K562 (cell line): ENCODE results near the gene NDUFA13. TPM values are rescaled to one million over a fixed set of nuclear protein-coding genes. Genes with fewer than 3 reads are reported as not detected.
A peak's percentile ranks its signal among the peaks of the same experiment; 100 is the strongest.

Experiments
- BDP1 ChIP-seq: IDR thresholded peaks from 3 replicates; pipeline ENCODE4 v1.6.1; 2011; ENCODE audit not compliant: insufficient read length, insufficient read depth
- CREBBP ChIP-seq: IDR thresholded peaks from one replicate; pipeline ENCODE4 v1.6.1; 2012; ENCODE audit warnings: low read depth, mild to moderate bottlenecking, control low read depth, inconsistent platforms, low read length
- EHMT2 ChIP-seq: fragments of 450-650 bp; IDR thresholded peaks from 2 replicates; pipeline ENCODE4 v1.6.1; 2018; ENCODE audit warnings: antibody characterized with exemption
- GABPA ChIP-seq: fragments of 200-800 bp; sonication (Bioruptor generic); conservative IDR thresholded peaks from 2 replicates; pipeline ENCODE4 v1.6.1; 2016; ENCODE audit warnings: low read depth, missing genetic modification characterization, missing compliant biosample characterization
- IFI16 ChIP-seq: fragments of 250-450 bp; sonication (Bioruptor Pico); IDR thresholded peaks from 2 replicates; pipeline ENCODE4 v2.1.2; 2022; ENCODE audit warnings: mild to moderate bottlenecking, inconsistent platforms
- KAT8 ChIP-seq: fragments of 450-650 bp; IDR thresholded peaks from 2 replicates; pipeline ENCODE4 v1.6.1; 2016; ENCODE audit warnings: low read depth, mild to moderate bottlenecking
- NFIC ChIP-seq: fragments of 450-650 bp; IDR thresholded peaks from 2 replicates; pipeline ENCODE4 v1.6.1; 2017; ENCODE audit warnings: mild to moderate bottlenecking, inconsistent platforms
- RBM25 ChIP-seq: fragments of 200-400 bp; formaldehyde crosslinking; IDR thresholded peaks from 2 replicates; pipeline ENCODE4 v1.6.1; 2018; ENCODE audit warnings: low read length, low read depth, moderate library complexity; ENCODE audit not compliant: severe bottlenecking
- RCOR1 ChIP-seq, 2 experiments: IDR thresholded peaks; 2 replicates each; pipeline ENCODE4 v1.6.1; 2012; ENCODE audit warnings: low read depth in 2 of 2, low read length in 2 of 2, borderline replicate concordance in 1 of 2, improper control_type of control experiment in 1 of 2
- RFX1 ChIP-seq: fragments of 450-650 bp; IDR thresholded peaks from 2 replicates; pipeline ENCODE4 v1.6.1; 2016; ENCODE audit warnings: mild to moderate bottlenecking, moderate library complexity
- SMC3 ChIP-seq: conservative IDR thresholded peaks from 2 replicates; pipeline ENCODE4 v1.6.1; 2011; ENCODE audit warnings: low read depth, low read length, improper control_type of control experiment; ENCODE audit not compliant: insufficient read depth
- SREBF1 ChIP-seq: fragments of 150-350 bp; IDR thresholded peaks from 2 replicates; pipeline ENCODE4 v1.6.1; 2014; ENCODE audit warnings: antibody characterized with exemption, low read depth, low read length, borderline replicate concordance
- TAF7 ChIP-seq: fragments of 450-650 bp; IDR thresholded peaks from 2 replicates; pipeline ENCODE4 v1.6.1; 2016; ENCODE audit warnings: missing genetic modification characterization, missing compliant biosample characterization
- TCF3 ChIP-seq: sonication (generic); formaldehyde crosslinking; IDR thresholded peaks from 2 replicates; pipeline ENCODE4 v1.4.0; 2020; ENCODE audit warnings: mild to moderate bottlenecking, missing genetic modification reagents
- ZNF23 ChIP-seq: fragments of 250-450 bp; sonication (Bioruptor Pico); IDR thresholded peaks from 2 replicates; pipeline ENCODE4 v1.4.0; 2020; ENCODE audit warnings: mild to moderate bottlenecking
- ZNF695 ChIP-seq: fragments of 450-650 bp; formaldehyde crosslinking; IDR thresholded peaks from 2 replicates; pipeline ENCODE4 v1.4.0; 2020; ENCODE audit warnings: mild to moderate bottlenecking, moderate library complexity
- ZNF778 ChIP-seq: fragments of 450-650 bp; formaldehyde crosslinking; IDR thresholded peaks from 2 replicates; pipeline ENCODE4 v1.4.0; 2020; ENCODE audit warnings: mild to moderate bottlenecking, moderate library complexity
- ZNF785 ChIP-seq: fragments of 250-450 bp; sonication (Bioruptor Pico); IDR thresholded peaks from 2 replicates; pipeline ENCODE4 v1.4.0; 2020; ENCODE audit warnings: mild to moderate bottlenecking
- polyA plus RNA-seq, 8 experiments: library from polyadenylated mRNA; depleted of rRNA in 4 of 8; stranded (reverse) in 5 of 8; unstranded in 3 of 8; fragments of >200 nt; fragmentation: Nextera tagmentation in 2 of 8; fragmentation: Illumina TruSeq in 1 of 8; extraction: Ambion mirVana in 2 of 8; extraction: Trizol in 1 of 8; gene quantifications; 2 replicates each; pipeline versions ENCODE4 v1.2.1 to v1.2.3, GENCODE V29; 2011 to 2014; ENCODE audit warnings: inconsistent platforms in 1 of 8, missing spikeins in 1 of 8
- total RNA-seq, 7 experiments: library from RNA; depleted of rRNA in 6 of 7; stranded (reverse); fragments of >200 nt in 6 of 7; fragmentation: Illumina TruSeq in 2 of 7; extraction: Trizol in 2 of 7; gene quantifications; 2 replicates each; pipeline versions ENCODE4 v1.2.1 to v1.2.3, GENCODE V29; 2011 to 2021; ENCODE audit warnings: low replicate concordance in 1 of 7
- TF ChIP-seq, protein P1 (sequence below), 3 experiments: fragments of 200-800 bp in 1 of 3; sonication (Bioruptor generic) in 1 of 3; sonication (generic) in 1 of 3; formaldehyde crosslinking in 1 of 3; IDR thresholded peaks; 2 replicates each; pipeline versions ENCODE4 v1.6.1 to v1.8.0; 2016 to 2022; ENCODE audit warnings: mild to moderate bottlenecking in 2 of 3, missing compliant biosample characterization in 2 of 3, missing genetic modification characterization in 2 of 3, missing genetic modification reagents in 1 of 3

NDUFA13 gene
- total and polyA plus RNA-seq, 9 of the 15 experiments (the other 6 are each of a cell fraction or from before 2014, with no cell fraction given): 146 to 596 (median 429) TPM

DNA sequence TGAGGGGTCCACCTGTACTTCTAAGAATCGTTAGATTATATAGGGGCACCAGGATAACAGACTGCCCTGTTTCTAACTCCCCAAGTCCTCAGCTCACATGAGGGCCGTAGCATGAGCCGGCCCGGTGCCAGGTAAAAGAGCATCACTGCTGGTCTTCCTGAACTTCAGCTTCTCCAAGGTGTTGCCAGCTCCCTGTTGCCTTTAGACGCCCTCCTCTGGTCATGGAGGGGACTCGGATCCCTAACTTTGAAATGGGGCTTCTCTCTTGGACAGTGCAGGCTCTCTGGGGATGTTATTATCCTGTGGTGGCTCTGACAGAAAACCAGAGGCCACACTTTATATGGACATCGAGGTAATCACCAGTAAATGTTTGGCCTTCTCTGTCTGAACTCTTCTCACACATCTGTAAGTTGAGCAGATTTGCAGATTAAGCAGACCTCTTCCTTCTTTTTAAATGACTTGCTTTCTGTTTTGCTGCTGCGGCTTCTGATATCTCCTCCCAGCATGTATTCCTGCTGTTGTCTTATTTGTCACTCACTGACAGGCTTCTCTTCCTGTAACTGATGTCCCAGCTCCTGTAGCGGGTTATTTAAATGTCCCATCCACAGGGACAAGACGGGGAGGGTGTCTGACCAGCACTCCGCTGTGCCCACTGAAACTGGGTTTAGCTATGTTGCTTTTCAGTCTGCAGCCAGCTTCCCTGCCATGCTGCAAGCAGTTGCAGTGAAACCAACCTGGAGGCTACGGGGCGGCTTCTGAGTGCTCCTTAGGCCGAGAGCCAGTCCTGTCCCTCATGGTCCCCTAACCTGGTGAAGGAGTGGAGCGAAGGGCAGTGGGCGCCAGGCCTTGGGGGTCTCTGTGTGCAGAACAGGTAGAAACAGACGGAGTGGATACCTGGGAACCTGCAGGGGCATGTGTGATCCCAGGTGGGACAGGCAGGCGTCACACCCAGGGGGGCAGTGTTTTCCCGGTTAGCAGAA, 39.9 kb upstream of the NDUFA13 start (continued):
- TF ChIP-seq TCF3 (CRISPR knock-in tag) (0 out of 2 replicates have a peak, but pooled peaks have one; percentile 21), ZNF695 (CRISPR knock-in tag) (no peak), SREBF1 (no peak), RCOR1 (IDR thresholded peaks at IDR 0.05; ENCODE audit: borderline replicate concordance in 1 of 2, low read depth in 2 of 2, low read length in 2 of 2) (no peak), ZNF785 (CRISPR knock-in tag) (no peak), ZNF23 (CRISPR knock-in tag) (no peak), ZNF778 (no peak), BDP1 (no peak), NFIC (no peak), EHMT2 (no peak), CREBBP (no peak), SMC3 (0 out of 2 replicates have a peak, but pooled peaks have one; percentile 13), KAT8 (no peak), RFX1 (no peak), TAF7 (no peak), IFI16 (no peak), RBM25 (no peak), GABPA (tag) (no peak)
- TF ChIP-seq, protein P1, sequence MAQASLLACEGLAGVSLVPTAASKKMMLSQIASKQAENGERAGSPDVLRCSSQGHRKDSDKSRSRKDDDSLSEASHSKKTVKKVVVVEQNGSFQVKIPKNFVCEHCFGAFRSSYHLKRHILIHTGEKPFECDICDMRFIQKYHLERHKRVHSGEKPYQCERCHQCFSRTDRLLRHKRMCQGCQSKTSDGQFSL (CRISPR knock-in tag; IDR thresholded peaks at IDR 0.05): no peak
- TF ChIP-seq, protein P1 (tag; IDR thresholded peaks at IDR 0.05): no peak
